Kidney epithelial cell (primary cell): ENCODE measurements around the gene LILRB3. TPM values are rescaled to one million over a fixed set of nuclear protein-coding genes. Genes with fewer than 3 reads are reported as not detected.

Experiments used
- DNase-seq: peaks from one replicate; pipeline ENCODE4 v3.0.0-alpha.2; 2010; ENCODE audit warnings: low read depth
- H3K27me3 ChIP-seq: 2 replicates; pipeline ENCODE4 v1.6.0; 2011; ENCODE audit warnings: low read length; ENCODE audit not compliant: control insufficient read depth, insufficient read depth
- H3K36me3 ChIP-seq: 2 replicates; pipeline ENCODE4 v1.5.1; 2011; ENCODE audit warnings: low read length; ENCODE audit not compliant: control insufficient read depth, insufficient read depth
- H3K4me3 ChIP-seq: 2 replicates; pipeline ENCODE4 v1.5.1; 2011; ENCODE audit warnings: low read depth, mild to moderate bottlenecking, control low read depth, low read length
- total RNA-seq: library from RNA; depleted of rRNA; stranded (reverse); fragments of >200 nt; gene quantifications from 2 replicates; pipeline ENCODE4 v1.2.3, GENCODE V29; 2015
- TF ChIP-seq, protein P1 (sequence below): IDR thresholded peaks from 2 replicates; pipeline ENCODE4 v1.5.1; 2011; ENCODE audit warnings: mild to moderate bottlenecking, moderate library complexity, low read length, control low read depth, inconsistent platforms; ENCODE audit not compliant: insufficient read depth, poor library complexity, severe bottlenecking

LILRB3 gene
- total RNA-seq, 1 donor from 2014 or later = 0.50 TPM

DNA sequence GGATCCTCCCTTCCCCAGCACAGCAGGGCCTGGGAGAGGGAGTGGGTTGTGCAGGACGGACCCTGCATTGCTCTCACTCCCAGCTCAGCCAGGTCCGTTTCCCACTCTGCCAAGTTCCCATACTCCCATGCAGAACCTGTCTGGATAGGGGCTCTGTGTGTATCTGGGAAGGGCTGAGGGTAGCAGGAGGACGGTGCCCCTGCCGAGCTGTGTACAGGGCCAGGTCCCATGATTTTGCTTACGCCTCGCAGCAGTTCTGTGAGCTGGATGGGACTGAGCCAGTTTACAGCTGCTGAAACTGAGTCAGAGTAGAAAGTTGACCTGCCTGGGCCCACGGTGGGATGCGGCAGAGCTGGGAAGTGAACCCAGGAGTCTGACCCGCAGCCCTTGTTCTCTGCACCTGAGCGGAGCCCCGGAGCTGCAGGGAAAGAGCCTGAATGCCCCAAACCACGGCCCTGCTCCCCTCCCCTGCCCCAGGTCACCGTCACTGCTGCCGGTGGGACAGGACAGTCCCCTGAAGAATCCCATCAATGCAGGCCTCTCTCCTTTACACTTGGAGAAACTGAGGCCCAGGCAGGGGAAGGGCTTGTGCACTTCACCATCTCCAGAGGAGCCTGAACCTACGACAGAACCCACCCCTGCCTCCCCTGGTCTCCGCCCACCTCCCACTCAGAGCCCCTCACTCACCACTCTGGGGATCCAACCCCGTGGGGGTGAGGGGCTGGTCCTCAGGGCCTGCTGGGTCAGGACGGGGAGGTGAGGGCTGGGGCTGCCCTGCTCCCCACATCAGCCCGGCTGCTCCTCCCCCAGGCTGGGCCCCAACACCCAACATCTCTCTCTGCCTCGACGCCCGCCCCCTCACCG lies 30.8 kb upstream of the LILRB3 start:
- TF ChIP-seq, protein P1, sequence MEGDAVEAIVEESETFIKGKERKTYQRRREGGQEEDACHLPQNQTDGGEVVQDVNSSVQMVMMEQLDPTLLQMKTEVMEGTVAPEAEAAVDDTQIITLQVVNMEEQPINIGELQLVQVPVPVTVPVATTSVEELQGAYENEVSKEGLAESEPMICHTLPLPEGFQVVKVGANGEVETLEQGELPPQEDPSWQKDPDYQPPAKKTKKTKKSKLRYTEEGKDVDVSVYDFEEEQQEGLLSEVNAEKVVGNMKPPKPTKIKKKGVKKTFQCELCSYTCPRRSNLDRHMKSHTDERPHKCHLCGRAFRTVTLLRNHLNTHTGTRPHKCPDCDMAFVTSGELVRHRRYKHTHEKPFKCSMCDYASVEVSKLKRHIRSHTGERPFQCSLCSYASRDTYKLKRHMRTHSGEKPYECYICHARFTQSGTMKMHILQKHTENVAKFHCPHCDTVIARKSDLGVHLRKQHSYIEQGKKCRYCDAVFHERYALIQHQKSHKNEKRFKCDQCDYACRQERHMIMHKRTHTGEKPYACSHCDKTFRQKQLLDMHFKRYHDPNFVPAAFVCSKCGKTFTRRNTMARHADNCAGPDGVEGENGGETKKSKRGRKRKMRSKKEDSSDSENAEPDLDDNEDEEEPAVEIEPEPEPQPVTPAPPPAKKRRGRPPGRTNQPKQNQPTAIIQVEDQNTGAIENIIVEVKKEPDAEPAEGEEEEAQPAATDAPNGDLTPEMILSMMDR = no peak
- no peak for DNase-seq
- H3K4me3 ChIP-seq = no peak overlapping the region
- no peaks in the 10 kb centered on the region for H3K36me3 ChIP-seq
- peaks cover 14% of the 10 kb centered on the region for H3K27me3 ChIP-seq

DNA sequence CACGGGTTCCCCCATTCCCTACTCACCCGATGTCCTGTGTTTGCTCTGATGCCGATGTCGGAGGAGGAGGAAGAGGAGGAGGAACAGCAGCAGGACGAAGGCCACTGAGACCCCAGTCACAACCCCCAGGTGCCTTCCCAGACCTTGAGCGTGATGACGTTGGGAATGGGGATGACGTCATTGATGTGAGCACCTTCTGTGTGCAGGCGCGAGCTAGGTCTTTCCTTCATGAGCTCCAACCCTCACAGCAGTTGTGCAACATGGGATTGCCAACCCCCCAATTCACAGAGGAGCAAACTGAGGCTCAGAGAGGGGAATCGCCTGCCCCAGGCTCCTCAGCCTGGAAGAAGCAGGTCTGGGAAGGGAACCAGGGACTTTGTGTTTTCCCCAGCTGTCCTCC lies 30.0 kb upstream of the LILRB3 start:
- no peaks in the 10 kb centered on the region for H3K36me3 ChIP-seq
- peaks cover 14% of the 10 kb centered on the region for H3K27me3 ChIP-seq
- no peak for DNase-seq
- no peak overlapping the region for H3K4me3 ChIP-seq
- TF ChIP-seq, protein P1 = no peak

DNA sequence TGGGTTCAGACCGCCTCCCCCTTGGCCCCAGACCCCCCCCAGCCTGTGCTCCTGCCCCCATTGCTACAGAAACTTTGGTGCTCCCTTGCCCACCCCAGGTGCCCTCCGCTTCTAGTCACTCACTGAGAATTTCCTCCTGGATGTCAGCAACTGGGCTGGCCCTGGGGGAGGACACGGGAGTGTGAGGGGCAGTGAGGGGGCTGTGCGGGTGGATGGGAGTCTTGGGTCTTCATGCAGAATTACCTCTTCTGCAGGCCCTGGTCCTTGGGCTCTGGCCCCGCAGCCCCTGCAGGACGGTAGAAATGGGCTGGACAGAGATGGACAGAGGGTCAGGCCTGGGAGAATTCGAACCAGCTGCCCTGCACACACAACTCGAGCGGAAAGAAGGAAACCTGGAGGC lies 29.4 kb upstream of the LILRB3 start:
- TF ChIP-seq, protein P1 = no peak
- H3K27me3 ChIP-seq = peaks cover 17% of the 10 kb centered on the region
- no peaks in the 10 kb centered on the region for H3K36me3 ChIP-seq
- H3K4me3 ChIP-seq = no peak overlapping the region
- no peak for DNase-seq

DNA sequence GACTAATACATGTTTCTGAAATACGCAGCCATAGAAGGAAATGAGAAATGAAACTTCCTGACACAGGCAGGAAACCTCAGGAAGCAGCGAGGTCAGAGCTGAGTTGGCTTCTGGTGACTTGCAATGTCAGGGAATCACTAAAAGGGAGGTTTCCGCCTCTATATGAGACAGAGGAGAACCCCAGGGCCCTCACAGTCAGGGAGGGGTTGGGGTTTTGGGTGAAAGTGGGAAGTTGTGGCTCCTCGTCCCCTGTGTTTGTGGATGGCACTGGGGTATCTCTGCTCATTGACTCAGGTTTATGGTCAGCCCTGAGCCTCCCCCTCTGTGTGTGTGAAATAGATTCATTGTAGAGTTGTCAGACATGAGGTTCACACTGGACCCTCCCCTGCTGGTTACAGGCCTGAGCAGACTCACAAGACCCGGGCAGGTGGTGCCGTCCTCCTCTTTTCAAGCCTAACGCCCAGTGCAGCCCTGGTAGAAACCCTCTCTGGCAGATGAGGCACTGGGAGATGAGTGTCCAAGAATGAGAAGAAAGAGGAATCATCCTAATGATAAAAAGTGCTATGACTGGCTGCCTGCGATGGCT lies 25.3 kb upstream of the LILRB3 start:
- peaks cover 14% of the 10 kb centered on the region for H3K27me3 ChIP-seq
- DNase-seq = no peak
- TF ChIP-seq, protein P1 = no peak
- no peaks in the 10 kb centered on the region for H3K36me3 ChIP-seq
- H3K4me3 ChIP-seq = no peak overlapping the region

DNA sequence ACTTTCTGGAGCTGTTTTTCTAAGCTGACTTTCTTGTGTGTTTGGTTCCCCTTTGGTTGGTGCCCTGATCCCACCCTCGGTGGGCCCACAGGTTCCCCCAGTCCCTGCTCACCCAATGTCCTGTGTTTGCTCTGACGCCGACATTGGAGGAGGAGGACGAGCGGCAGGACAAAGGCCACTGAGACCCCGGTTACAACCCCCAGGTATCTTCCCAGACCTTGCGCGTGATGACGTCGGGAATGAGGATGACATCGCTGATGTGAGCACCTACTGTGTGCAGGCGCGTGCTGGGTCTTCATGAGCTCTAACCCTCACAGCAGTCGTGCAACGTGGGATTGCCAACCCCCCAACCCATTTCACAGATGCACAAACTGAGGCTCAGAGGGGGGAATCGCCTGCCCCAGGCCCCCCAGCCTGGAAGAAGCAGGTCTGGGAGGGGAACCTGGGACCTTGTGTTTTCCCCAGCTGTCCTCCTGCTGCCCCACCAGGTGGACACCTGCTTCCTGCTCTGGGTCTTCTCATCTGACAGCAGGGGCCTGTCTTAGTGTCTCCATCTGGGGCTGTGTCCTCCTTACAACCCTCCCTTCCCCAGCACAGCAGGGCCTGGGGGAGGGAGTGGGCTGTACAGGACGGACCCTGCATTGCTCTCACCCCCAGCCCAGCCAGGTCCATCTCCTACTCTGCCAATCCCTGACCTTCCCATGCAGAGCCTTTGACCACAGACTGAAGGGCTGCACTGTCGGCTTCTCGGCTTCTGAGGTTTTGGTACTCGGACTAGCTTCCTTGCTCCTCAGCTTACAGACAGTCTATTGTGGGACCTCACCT lies 24.5 kb upstream of the LILRB3 start:
- TF ChIP-seq, protein P1 = no peak
- H3K4me3 ChIP-seq = no peak overlapping the region
- H3K36me3 ChIP-seq = no peaks in the 10 kb centered on the region
- DNase-seq = no peak
- H3K27me3 ChIP-seq = peaks cover 8% of the 10 kb centered on the region
